HG02885 (cell line): ENCODE results near the gene APPL2.

ENCODE experiments used
- ATAC-seq: cut with Tn5 transposase; IDR thresholded peaks from one replicate; pipeline ENCODE4 v1.9.1; 2021; ENCODE audit warnings: mild to moderate bottlenecking; ENCODE audit not compliant: unreplicated experiment, poor library complexity

The APPL2 gene

GRCh38 chr12:105156260-105156659 is 79.7 kb downstream of the APPL2 start:
- no peak for ATAC-seq

GRCh38 chr12:105142259-105142658 is 93.7 kb downstream of the APPL2 start:
- ATAC-seq: no peak

DNA sequence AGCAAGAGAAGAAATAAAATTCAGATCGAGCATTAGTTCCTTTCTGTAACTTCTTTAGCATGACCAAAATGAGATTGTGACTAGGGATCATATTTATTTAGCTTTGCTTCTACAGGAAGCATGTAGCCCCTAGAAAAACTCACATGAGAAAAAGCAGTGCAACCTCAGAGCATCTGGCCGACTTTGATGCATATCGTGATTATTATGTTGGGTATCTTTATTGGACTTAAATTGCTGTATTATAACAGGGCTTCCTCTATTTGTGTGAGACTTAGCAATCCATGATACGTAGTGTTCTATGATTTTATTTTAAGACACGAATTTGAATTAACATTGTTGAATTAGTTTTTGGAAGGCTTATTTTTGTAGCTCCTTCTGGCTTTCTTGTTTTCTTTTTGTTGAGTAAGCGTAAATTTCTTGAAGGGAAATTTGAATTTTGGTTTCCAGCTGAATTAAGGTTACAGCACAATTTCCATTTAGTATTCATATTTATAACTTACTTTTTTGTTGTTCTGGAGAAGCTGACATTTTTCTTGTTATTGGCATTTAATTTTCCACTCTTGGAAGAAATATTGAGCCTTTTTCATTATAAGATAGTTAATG is 94.6 kb downstream of the APPL2 start:
- no peak for ATAC-seq

DNA sequence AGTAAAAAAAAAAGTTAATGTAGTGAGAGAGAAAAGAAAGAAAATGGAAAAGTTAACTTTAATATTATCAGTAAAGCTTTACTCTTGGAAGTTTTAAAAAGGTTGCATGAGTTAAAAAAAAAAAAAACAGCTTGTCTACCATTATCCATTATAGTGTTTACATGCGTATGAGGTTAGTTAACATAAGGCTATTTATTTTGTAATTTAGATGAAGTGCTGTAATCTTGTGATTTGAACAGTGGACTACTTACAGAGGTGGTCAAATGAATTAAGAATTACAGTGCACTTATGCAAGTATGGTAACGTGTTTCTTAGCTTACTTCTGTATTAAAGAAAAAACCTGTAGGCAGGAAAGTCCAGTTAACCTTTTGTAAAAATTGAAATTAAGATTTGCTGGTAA is 97.7 kb downstream of the APPL2 start:
- ATAC-seq: no peak
